ENCODE measurements around the gene GALNT5.

DNA sequence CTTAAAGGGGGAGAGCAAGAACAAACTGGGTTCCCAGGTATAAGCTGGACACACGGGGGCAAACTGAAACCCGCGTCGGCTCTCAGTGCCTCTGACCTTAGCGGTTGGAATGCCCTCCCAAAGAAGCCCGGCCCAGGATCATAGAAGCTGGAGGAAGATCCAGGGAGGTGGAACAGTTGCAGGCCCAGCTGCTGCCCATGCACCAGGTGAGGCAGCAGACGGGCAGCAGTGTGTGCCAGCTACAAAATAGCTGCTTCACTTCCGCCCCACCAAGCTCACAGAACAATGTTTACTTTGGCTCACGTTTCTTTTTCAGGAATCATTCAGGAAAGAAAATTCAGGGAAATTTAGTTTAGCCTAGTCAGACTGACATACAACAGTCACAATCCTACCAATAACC, 72.0 kb downstream of the GALNT5 start:
- no peak for TF ChIP-seq EP300 (IDR thresholded peaks at IDR 0.05)
- TF ChIP-seq, protein P1, sequence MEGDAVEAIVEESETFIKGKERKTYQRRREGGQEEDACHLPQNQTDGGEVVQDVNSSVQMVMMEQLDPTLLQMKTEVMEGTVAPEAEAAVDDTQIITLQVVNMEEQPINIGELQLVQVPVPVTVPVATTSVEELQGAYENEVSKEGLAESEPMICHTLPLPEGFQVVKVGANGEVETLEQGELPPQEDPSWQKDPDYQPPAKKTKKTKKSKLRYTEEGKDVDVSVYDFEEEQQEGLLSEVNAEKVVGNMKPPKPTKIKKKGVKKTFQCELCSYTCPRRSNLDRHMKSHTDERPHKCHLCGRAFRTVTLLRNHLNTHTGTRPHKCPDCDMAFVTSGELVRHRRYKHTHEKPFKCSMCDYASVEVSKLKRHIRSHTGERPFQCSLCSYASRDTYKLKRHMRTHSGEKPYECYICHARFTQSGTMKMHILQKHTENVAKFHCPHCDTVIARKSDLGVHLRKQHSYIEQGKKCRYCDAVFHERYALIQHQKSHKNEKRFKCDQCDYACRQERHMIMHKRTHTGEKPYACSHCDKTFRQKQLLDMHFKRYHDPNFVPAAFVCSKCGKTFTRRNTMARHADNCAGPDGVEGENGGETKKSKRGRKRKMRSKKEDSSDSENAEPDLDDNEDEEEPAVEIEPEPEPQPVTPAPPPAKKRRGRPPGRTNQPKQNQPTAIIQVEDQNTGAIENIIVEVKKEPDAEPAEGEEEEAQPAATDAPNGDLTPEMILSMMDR (IDR thresholded peaks at IDR 0.05) = no peak
- TF ChIP-seq POLR2AphosphoS5 (IDR thresholded peaks at IDR 0.05) = no peak
- no peak for TF ChIP-seq POLR2A (IDR thresholded peaks at IDR 0.05)

Data from sigmoid colon (tissue), 4 donors.